HEK293 (cell line): ENCODE results near the gene S100A14.

Source experiments
- CTCF ChIA-PET: fragments of 350-600 bp; formaldehyde crosslinking; extraction: SDS; loops from one replicate; lab custom pipeline; 2021; ENCODE audit warnings: antibody characterized with exemption; lab: Yijun Ruan, JAX
- POLR2A ChIA-PET: fragments of 300-600 bp; formaldehyde crosslinking; extraction: SDS; loops from one replicate; lab custom pipeline; 2020; ENCODE audit warnings: antibody characterized with exemption, inconsistent platforms; lab: Yijun Ruan, JAX
- H3K27ac ChIP-seq: fragments of 200-500 bp; sonication (Bioruptor generic); 2 replicates; pipeline ENCODE4 v1.5.1; 2014; ENCODE audit warnings: low read depth, low read length, control low read depth, inconsistent platforms; ENCODE audit errors: extremely low read depth
- H3K36me3 ChIP-seq, 2 experiments: fragments of 200-500 bp in 1 of 2; sonication (Bioruptor generic) in 1 of 2; 1 replicate in 1 of 2; 2 replicates in 1 of 2; pipeline ENCODE4 v1.5.1; 2014 to 2017; ENCODE audit warnings: inconsistent platforms in 2 of 2, low read length in 2 of 2; ENCODE audit not compliant: control insufficient read depth in 2 of 2, insufficient read depth in 1 of 2
- H3K4me1 ChIP-seq: fragments of 200-500 bp; sonication (Bioruptor generic); 2 replicates; pipeline ENCODE4 v1.5.1; 2014; ENCODE audit warnings: mild to moderate bottlenecking, low read length, inconsistent platforms; ENCODE audit not compliant: control insufficient read depth, insufficient read depth
- H3K4me3 ChIP-seq: 2 replicates; pipeline ENCODE4 v1.5.1; 2011; ENCODE audit warnings: low read depth, mild to moderate bottlenecking, control low read depth, low read length, moderate library complexity
- H3K9me3 ChIP-seq: fragments of 200-500 bp; sonication (Bioruptor generic); 2 replicates; pipeline ENCODE4 v1.5.1; 2014; ENCODE audit warnings: low read depth, low read length, inconsistent platforms; ENCODE audit not compliant: control insufficient read depth, insufficient read depth
- GFI1B ChIP-seq: fragments of 450-650 bp; formaldehyde crosslinking; IDR thresholded peaks from 2 replicates; pipeline ENCODE4 v1.5.1; 2016; ENCODE audit warnings: missing biosample characterization, missing genetic modification characterization
- SP2 ChIP-seq: fragments of 450-650 bp; formaldehyde crosslinking; IDR thresholded peaks from 2 replicates; pipeline ENCODE4 v1.5.1; 2016; ENCODE audit warnings: missing biosample characterization, missing genetic modification characterization
- ZBTB17 ChIP-seq: fragments of 450-650 bp; formaldehyde crosslinking; IDR thresholded peaks from 2 replicates; pipeline ENCODE4 v1.5.1; 2016; ENCODE audit warnings: missing biosample characterization, missing genetic modification characterization
- ZBTB20 ChIP-seq: fragments of 450-650 bp; formaldehyde crosslinking; IDR thresholded peaks from 2 replicates; pipeline ENCODE4 v1.5.1; 2016; ENCODE audit warnings: missing biosample characterization, missing genetic modification characterization
- ZBTB7A ChIP-seq: fragments of 450-650 bp; formaldehyde crosslinking; IDR thresholded peaks from 2 replicates; pipeline ENCODE4 v1.5.1; 2016; ENCODE audit warnings: low read depth, missing biosample characterization, missing genetic modification characterization
- ZNF10 ChIP-seq: fragments of 450-650 bp; formaldehyde crosslinking; IDR thresholded peaks from 2 replicates; pipeline ENCODE4 v1.5.1; 2017; ENCODE audit warnings: missing biosample characterization, missing genetic modification characterization
- ZNF146 ChIP-seq: fragments of 450-650 bp; formaldehyde crosslinking; IDR thresholded peaks from 2 replicates; pipeline ENCODE4 v1.5.1; 2016; ENCODE audit warnings: missing biosample characterization, missing genetic modification characterization
- ZNF221 ChIP-seq: fragments of 450-650 bp; formaldehyde crosslinking; IDR thresholded peaks from 2 replicates; pipeline ENCODE4 v1.5.1; 2017; ENCODE audit warnings: missing biosample characterization, missing genetic modification characterization, borderline replicate concordance
- ZNF302 ChIP-seq: fragments of 450-650 bp; formaldehyde crosslinking; IDR thresholded peaks from 2 replicates; pipeline ENCODE4 v1.5.1; 2016; ENCODE audit warnings: missing biosample characterization, missing genetic modification characterization, low read depth
- ZNF366 ChIP-seq: fragments of 450-650 bp; formaldehyde crosslinking; conservative IDR thresholded peaks from 2 replicates; pipeline ENCODE4 v1.5.1; 2016; ENCODE audit warnings: missing biosample characterization, missing genetic modification characterization
- ZNF561 ChIP-seq: fragments of 450-650 bp; IDR thresholded peaks from 2 replicates; pipeline ENCODE4 v1.5.1; 2018; ENCODE audit warnings: missing biosample characterization, missing genetic modification characterization, borderline replicate concordance
- ZNF664 ChIP-seq: fragments of 450-650 bp; formaldehyde crosslinking; IDR thresholded peaks from 2 replicates; pipeline ENCODE4 v1.5.1; 2016; ENCODE audit warnings: missing biosample characterization, missing genetic modification characterization
- TF ChIP-seq, protein P1 (sequence below): fragments of 450-650 bp; formaldehyde crosslinking; IDR thresholded peaks from 2 replicates; pipeline ENCODE4 v1.5.1; 2017; ENCODE audit warnings: missing biosample characterization, missing genetic modification characterization
- TF ChIP-seq, protein P2 (sequence below): fragments of 450-650 bp; formaldehyde crosslinking; IDR thresholded peaks from 2 replicates; pipeline ENCODE4 v1.5.1; 2016; ENCODE audit warnings: missing biosample characterization, missing genetic modification characterization
- TF ChIP-seq, protein P3 (sequence below): fragments of 450-650 bp; IDR thresholded peaks from 2 replicates; pipeline ENCODE4 v1.5.1; 2018; ENCODE audit warnings: missing biosample characterization, mild to moderate bottlenecking, missing genetic modification characterization
- TF ChIP-seq, protein P4 (sequence below): fragments of 450-650 bp; formaldehyde crosslinking; IDR thresholded peaks from 2 replicates; pipeline ENCODE4 v1.5.1; 2017; ENCODE audit warnings: missing biosample characterization, missing genetic modification characterization
- TF ChIP-seq, protein P5 (sequence below): fragments of 450-650 bp; formaldehyde crosslinking; IDR thresholded peaks from 2 replicates; pipeline ENCODE4; 2016; ENCODE audit warnings: missing biosample characterization, missing genetic modification characterization
- TF ChIP-seq, protein P6 (sequence below): fragments of 450-650 bp; formaldehyde crosslinking; IDR thresholded peaks from 2 replicates; pipeline ENCODE4 v1.5.1; 2016; ENCODE audit warnings: missing biosample characterization, missing genetic modification characterization

S100A14 gene

DNA sequence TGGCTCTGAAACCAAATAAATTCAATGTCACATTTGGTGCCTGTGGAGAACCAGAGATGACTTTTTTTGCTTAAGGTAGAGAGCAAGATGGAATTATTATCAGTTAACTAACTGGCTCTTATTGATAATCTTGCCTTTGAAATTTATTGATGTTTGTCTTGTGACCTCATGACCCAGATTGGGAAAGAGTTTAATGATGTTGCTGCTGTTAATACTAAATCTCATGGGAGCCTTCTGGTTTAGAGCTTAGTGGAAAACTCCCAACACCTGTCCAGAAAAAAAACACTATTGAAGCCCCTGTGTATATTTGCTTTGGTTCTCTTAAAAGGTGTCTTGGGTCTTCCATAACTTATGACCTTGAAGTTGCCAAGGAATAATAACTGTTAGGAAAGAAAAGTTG lies 27.7 kb upstream of the S100A14 start:
- H3K4me3 ChIP-seq: no peak overlapping the region
- TF ChIP-seq ZNF302 (no peak), ZNF10 (tag by site-specific recombination) (no peak), ZBTB17 (tag by site-specific recombination) (no peak), ZBTB20 (tag by site-specific recombination) (no peak), GFI1B (tag by site-specific recombination) (no peak), ZNF146 (tag by site-specific recombination) (no peak), ZNF366 (tag by site-specific recombination) (no peak), ZNF561 (no peak), SP2 (tag by site-specific recombination) (no peak), ZBTB7A (tag by site-specific recombination) (no peak), ZNF221 (tag by site-specific recombination) (no peak), ZNF664 (no peak)
- TF ChIP-seq, protein P1, sequence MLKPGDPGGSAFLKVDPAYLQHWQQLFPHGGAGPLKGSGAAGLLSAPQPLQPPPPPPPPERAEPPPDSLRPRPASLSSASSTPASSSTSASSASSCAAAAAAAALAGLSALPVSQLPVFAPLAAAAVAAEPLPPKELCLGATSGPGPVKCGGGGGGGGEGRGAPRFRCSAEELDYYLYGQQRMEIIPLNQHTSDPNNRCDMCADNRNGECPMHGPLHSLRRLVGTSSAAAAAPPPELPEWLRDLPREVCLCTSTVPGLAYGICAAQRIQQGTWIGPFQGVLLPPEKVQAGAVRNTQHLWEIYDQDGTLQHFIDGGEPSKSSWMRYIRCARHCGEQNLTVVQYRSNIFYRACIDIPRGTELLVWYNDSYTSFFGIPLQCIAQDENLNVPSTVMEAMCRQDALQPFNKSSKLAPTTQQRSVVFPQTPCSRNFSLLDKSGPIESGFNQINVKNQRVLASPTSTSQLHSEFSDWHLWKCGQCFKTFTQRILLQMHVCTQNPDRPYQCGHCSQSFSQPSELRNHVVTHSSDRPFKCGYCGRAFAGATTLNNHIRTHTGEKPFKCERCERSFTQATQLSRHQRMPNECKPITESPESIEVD (tag by site-specific recombination): no peak
- TF ChIP-seq, protein P2, sequence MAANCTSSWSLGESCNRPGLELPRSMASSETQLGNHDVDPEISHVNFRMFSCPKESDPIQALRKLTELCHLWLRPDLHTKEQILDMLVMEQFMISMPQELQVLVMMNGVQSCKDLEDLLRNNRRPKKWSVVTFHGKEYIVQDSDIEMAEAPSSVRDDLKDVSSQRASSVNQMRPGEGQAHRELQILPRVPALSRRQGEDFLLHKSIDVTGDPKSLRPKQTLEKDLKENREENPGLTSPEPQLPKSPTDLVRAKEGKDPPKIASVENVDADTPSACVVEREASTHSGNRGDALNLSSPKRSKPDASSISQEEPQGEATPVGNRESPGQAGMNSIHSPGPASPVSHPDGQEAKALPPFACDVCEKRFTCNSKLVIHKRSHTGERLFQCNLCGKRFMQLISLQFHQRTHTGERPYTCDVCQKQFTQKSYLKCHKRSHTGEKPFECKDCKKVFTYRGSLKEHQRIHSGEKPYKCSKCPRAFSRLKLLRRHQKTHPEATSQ (tag by site-specific recombination): no peak
- TF ChIP-seq, protein P3, sequence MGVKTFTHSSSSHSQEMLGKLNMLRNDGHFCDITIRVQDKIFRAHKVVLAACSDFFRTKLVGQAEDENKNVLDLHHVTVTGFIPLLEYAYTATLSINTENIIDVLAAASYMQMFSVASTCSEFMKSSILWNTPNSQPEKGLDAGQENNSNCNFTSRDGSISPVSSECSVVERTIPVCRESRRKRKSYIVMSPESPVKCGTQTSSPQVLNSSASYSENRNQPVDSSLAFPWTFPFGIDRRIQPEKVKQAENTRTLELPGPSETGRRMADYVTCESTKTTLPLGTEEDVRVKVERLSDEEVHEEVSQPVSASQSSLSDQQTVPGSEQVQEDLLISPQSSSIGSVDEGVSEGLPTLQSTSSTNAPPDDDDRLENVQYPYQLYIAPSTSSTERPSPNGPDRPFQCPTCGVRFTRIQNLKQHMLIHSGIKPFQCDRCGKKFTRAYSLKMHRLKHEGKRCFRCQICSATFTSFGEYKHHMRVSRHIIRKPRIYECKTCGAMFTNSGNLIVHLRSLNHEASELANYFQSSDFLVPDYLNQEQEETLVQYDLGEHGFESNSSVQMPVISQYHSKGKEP: no peak
- TF ChIP-seq, protein P4, sequence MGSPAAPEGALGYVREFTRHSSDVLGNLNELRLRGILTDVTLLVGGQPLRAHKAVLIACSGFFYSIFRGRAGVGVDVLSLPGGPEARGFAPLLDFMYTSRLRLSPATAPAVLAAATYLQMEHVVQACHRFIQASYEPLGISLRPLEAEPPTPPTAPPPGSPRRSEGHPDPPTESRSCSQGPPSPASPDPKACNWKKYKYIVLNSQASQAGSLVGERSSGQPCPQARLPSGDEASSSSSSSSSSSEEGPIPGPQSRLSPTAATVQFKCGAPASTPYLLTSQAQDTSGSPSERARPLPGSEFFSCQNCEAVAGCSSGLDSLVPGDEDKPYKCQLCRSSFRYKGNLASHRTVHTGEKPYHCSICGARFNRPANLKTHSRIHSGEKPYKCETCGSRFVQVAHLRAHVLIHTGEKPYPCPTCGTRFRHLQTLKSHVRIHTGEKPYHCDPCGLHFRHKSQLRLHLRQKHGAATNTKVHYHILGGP (tag by site-specific recombination): no peak
- TF ChIP-seq, protein P5, sequence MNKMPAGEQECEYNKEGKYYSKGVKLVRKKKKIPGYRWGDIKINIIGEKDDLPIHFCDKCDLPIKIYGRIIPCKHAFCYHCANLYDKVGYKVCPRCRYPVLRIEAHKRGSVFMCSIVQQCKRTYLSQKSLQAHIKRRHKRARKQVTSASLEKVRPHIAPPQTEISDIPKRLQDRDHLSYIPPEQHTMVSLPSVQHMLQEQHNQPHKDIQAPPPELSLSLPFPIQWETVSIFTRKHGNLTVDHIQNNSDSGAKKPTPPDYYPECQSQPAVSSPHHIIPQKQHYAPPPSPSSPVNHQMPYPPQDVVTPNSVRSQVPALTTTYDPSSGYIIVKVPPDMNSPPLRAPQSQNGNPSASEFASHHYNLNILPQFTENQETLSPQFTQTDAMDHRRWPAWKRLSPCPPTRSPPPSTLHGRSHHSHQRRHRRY (tag by site-specific recombination): no peak
- TF ChIP-seq, protein P6, sequence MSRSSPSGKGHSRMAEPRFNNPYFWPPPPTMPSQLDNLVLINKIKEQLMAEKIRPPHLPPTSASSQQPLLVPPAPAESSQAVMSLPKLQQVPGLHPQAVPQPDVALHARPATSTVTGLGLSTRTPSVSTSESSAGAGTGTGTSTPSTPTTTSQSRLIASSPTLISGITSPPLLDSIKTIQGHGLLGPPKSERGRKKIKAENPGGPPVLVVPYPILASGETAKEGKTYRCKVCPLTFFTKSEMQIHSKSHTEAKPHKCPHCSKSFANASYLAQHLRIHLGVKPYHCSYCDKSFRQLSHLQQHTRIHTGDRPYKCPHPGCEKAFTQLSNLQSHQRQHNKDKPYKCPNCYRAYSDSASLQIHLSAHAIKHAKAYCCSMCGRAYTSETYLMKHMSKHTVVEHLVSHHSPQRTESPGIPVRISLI: no peak
- TF ChIP-seq, all 188 proteins: peak for 0
- Histone ChIP-seq H3K4me1 (no peaks in the 10 kb centered on the region), H3K9me3 (no peaks in the 10 kb centered on the region), H3K36me3 (peaks cover 59 to 87% of the 10 kb centered on the region in 2 experiments), H3K27ac (no peak overlapping the region)
- CTCF ChIA-PET: interaction anchor here (1.0 to 1.7 kb wide), 3 partner anchors 16 to 133 kb away, joined by 3 to 7 read pairs (median 5); partner anchors contain the start of genes S100A1 and S100A13
- POLR2A ChIA-PET: interaction anchor here (0.6 to 3.4 kb wide), 7 partner anchors 8 to 140 kb away, joined by 3 to 34 read pairs (median 4); partner anchors contain the start of genes CHTOP, S100A13 and SNAPIN
